Stimulated activated CD4-positive, alpha-beta T cell treated with anti-CD3 and anti-CD28 coated beads, Interleukin-4, amount 100 ng/mL, for 4 hours (primary cell): Measurements from ENCODE around the gene CEMP1.

Experiments used
- DNase-seq, 2 experiments: peaks; one replicate each; pipeline ENCODE4 v3.0.0-alpha.2; 2020

Gene CEMP1

DNA sequence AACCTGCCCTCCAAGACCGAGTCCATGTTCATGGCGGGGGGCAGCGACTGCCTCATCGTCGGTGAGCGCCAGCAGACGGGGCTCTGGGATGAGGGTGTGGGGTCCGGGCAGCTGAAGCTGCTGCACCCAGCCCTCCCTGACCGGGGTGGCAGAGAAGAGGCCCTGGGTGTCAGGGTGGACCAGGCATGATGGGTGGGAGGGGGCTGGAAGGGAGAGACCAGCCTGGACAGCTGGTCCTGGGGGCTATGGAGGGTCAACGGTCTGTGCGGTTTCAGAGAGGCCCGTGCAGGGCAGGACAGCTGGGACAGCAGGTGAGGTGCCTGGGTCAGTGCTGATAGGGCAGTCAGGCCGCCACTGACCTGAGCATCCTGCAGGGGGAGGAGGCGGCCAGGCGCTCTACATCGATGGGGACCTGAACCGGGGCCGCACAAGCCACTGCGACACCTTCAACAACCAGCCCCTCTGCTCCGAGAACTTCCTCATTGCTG lies 30.7 kb downstream of the CEMP1 start:
- no peak for DNase-seq

DNA sequence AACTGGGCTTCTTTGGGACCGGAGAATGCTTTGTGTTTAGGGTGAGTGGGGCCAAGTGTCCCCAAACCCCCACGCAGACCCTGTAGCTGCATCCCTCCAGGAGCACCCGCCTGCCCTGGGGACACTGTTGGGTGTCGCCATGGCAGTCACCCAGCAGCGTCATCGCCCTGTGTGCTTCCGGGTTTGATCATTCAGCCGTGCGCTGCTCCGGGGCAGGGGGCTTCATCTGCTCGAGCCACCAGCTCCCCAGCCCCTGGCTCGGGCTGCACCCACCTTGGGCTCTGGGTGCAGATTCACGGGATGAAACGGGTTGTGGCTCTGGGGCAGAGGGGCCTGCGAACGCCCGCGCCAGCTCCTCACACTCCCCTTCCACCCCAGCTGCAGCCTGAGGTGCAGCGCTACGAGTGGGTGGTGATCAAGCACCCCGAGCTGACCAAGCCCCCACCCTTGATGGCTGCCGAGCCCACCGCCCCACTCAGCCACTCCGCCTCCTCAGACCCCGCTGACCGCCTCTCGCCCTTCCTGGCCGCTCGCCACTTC lies 31.2 kb downstream of the CEMP1 start:
- no peak for DNase-seq

DNA sequence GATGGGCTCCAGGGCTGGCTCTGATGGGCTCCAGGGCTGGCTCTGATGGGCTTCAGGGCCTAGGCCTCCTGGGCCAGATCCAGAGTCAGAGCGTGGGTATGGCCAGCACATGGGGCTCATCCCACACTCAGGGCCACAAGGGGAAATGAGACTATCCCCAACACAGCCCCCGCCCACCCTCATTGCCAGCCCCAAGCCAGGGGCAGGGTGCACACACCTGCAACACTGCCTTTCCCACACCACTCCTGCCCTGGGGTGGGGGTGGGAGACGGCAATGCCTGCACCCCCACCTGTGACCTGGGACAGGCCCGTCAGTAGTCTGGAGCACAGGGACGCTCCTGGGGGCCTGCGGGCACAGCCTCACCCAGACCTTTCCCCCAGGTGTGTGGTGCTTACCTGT lies 31.8 kb downstream of the CEMP1 start:
- DNase-seq = no peak

DNA sequence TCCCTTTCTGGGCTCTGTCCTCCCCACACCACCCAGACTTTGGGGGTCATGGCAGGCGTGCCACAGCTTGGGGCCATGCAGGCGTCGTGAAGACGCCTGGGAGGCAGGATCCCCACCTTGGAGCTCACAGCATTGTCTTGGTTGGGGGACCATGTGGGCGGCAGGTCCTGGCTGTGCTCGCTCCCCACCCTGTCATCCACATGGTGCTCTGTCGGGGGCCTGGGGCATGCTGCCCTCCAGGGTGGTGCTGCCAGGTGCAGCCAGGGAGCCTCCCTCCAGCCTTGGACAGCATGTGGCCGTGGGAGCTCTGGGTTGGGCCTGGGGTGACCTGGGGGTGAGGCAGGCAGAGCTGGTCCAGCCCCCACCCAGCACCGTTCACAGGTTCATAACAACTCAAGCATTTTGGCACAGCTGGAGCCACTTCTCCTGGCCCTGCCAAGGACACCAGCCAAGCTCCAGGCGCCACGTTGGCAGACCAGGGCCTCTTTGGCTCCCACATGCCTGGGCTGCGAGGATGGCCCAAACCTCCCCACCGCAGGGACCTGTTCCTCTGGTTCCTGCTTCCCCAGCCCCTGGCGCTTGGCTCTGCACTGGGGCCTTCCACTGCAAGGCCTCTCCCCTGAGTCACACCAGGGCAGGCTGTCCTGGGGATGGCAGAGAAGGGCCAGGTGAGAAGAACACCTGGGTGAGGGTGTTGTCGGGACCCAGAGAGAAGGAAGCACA lies 32.5 kb downstream of the CEMP1 start:
- no peak for DNase-seq

DNA sequence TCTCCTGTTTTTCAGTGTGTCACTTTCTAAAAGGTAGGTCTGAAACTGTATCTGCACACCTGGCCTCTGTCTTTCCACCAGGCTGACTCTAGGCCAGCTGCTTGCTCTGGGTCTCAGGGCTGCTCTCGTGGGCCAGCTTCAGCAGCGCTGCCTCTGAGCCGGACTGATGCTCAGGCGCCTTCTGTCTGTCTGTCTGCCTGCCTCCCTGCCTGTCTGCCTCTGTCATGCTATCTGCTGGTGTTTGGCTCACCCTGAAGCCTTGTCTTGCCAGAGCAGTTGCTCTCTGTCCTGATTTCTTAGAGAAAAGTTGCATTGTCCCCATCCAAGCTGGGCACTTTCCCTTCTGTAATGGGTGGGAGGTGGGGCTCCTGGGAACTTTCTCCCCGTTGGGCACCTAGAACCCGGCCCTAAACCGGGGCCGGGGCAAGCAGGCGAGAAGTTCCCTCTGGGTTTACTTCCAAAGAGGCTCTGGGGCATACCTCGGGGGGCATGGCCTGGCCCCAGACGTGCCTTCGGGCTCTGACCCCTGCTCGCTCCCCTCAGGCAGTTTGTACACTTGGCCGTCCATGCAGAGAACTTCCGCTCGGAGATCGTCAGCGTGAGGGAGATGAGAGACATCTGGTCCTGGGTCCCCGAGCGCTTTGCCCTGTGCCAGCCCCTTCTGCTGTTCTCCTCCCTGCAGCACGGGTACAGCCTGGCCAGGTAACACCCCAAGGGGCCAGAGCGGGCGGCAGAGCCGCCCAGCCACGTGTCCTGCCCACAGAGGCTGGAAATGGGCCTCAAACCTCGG lies 33.3 kb downstream of the CEMP1 start:
- DNase-seq = no peak

DNA sequence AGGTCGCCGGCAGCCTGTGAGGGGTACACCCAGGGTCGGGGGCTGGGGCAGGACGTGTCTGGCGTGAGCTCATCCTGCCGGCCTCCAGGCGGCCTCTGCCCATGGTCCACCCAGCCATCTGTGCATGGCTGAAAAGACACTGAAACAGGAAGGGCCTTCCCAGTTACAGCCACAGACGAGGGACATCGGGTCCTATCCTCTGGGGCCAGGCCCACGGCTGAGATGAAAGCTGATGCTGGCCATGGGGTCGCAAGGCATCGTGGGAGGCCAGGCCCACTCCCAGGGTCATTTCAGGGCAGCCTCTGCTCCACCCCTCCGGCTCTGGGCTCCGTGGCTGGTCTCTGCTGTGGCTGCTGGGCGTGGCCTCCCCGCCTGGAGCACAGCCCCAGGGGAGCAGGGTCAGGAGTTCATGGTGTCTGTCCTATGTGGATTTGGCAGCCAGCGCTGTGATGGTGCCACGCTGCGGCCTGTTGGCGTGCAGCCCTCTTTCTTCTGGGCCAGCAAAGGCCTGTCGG lies 34.0 kb downstream of the CEMP1 start:
- no peak for DNase-seq

DNA sequence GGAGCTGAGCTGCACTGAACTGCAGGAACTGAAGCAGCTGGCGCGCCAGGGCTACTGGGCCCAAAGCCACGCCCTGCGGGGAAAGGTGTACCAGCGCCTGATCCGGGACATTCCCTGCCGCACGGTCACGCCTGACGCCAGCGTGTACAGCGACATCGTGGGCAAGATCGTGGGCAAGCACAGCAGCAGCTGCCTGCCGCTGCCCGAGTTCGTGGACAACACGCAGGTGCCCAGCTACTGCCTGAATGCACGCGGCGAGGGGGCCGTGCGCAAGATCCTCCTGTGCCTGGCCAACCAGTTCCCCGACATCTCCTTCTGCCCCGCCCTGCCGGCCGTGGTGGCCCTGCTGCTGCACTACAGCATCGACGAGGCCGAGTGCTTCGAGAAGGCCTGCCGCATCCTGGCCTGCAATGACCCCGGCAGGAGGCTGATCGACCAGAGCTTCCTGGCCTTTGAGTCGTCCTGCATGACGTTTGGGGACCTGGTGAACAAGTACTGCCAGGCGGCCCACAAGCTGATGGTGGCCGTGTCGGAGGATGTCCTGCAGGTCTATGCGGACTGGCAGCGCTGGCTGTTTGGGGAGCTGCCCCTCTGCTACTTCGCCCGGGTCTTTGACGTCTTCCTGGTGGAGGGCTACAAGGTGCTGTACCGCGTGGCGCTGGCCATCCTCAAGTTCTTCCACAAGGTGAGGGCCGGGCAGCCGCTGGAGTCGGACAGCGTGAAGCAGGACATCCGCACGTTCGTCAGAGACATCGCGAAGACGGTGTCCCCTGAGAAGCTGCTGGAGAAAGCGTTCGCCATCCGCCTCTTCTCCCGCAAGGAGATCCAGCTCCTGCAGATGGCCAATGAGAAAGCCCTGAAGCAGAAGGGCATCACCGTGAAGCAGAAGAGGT lies 34.7 kb downstream of the CEMP1 start:
- DNase-seq = no peak

DNA sequence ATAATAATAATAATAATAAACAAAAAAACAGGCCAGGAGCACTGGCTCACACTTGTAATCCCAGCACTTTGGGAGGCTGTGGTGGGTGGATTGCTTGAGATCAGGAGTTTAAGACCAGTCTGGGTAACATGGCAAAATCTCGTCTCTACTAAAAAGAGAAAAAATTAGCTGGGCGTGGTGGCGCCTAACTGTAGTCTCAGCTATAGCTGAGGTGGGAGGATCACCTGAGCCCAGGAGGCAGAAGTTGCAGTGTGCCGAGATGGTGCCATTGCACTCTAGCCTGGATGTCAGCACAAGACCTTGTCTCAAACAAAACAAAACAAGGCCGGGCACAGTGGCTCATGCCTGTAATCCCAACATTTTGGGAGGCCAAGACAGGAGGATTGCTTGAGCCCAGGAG lies 36.2 kb downstream of the CEMP1 start:
- no peak for DNase-seq

DNA sequence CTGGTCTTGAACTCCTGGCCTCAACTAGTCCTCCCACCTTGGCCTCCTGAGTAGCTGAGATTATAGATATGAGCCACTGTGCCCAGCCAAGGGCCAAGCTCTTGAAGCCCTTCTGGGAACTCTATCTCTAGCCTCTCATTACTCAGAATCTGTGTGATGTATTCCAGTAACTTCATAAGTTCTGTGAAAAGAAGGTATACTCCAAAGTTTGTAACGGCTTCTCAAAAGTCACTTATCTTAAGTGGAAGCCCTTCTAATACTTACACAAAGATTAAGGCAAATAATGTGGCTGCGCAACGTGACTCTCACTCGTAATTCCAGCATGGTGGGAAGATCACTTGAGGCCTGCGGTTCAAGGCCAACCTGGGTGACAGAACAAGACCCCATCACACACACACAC lies 36.6 kb downstream of the CEMP1 start:
- no peak for DNase-seq

DNA sequence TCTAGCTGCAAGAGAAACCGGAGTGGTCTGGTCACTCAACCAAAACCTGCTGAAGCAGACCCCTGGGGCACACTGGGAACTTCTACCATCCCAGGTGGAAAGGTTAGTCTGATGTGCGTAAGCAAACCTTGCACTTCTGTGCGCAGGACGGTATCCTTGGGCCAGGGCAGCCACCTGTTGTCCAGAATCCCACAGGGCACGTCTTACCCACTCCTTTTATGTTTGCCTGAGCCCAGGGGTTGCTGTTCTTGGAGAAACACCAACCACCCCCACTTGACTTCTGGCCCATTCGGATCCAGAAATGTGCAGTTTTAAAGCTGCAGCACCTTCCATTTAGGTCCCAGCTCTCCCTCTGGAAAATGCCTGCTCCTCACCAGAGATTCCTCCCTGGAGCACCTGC lies 37.6 kb downstream of the CEMP1 start:
- no peak for DNase-seq

DNA sequence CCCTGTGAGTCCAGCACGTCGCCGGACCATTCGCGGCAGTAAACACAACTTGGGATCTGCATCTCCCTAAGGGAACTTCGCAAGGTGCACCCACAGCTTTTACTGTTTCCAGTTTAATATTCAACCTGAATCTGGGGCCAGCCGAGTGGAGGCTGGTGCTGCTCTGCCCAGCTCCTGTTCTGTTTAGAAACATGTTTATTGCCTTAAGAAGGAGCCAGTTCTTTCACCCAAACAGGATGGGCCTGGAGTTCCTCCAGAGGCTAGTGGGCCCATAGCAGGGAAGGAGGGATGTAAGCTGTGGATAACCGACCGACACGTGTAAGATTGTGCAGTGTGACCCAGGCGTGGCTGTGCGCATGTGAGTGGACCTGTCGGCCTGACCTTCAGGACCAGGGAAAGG lies 38.9 kb downstream of the CEMP1 start:
- no peak for DNase-seq

DNA sequence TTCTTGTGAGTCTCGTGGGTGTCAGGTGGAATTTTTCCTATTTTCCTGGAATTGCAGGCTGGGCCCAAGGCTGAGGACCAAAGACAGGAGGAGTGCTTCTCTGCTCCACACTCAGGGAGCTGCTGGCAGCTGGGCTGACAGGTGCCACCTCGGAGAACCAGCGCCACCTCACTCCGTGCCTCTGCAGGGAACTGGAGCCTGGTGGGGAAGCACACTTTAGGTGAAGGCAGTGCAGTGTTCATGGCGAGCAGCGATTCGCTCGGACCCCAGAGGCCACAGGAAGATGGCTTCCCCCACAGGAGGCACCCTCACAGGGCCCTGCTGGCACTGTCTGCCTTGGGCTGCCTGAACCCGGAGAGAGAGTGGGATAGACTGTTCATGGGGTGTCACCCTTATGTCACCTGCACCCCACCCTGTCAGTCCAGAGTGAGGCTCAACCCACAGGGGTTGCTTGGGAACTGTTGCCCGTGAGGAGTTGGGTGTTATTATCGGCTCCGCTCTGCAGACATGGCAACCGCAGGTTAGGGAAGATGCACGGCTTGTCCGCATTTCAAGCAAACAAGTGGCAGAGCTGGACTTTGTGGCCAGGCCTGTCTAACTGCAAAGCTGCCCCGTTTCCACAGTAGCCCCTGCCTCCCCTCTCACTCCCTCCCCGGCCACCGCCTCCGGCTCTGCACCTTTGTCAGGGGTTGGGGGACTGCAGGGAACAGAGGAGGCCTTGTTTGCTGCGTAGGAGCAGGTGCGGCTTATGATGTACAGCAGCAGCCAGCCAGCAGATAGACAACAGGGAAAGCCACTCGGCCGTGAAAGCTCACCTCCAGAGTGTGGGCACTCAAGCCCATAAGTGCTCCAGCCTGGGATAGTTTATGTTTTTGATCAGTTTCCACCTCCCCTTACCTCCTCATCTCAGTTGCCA lies 40.8 kb downstream of the CEMP1 start:
- no peak for DNase-seq

DNA sequence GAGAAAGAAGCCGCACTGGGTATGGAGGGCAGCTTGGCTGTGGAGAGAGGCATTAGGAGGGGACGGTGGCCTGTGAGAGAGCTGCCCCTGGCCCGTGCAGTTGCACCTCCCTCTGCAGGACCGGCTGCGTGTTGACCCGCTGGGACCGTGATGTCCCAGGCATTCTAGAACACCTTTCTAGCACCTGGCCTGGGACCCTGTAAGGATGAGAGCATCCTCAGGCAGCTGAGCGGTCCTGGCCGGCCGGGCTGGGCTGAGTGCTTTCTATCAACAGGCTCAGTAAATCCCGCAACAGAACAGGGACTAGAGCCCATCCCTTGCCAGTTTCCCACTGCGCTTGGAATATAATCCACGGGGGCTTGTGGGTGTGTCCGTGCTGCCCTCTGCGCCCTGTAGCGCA lies 41.6 kb downstream of the CEMP1 start:
- no peak for DNase-seq

DNA sequence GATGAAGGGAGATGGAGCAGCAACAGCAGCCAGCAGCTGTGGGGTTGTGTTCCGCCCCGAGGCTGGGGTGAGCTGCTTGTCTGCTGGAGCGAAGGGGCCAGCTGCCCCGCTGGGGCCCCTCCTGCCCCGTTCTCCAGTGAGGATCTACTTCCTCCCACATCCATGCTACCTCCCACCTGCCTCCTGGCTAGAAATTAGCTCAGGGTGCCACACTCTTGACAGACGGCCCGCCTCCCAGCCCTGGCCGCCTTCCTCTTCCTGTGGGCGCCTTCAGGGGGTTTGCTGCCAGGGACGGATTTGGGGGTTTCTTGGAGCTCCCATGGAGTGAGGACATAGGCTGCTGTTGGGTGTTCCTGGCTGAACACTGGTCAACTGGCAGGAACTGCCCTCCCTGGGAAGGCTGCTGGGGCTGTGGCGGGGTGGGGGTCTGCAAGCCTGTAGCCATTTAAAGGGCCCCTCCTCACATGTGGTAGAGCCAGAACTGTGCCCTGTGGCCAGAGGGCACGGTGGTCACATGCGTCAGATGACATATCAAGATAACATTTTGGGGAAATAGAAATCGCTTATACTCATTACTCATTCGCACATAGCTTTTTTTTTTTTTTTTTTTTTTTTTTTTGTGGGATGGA lies 43.2 kb downstream of the CEMP1 start:
- DNase-seq = no peak

DNA sequence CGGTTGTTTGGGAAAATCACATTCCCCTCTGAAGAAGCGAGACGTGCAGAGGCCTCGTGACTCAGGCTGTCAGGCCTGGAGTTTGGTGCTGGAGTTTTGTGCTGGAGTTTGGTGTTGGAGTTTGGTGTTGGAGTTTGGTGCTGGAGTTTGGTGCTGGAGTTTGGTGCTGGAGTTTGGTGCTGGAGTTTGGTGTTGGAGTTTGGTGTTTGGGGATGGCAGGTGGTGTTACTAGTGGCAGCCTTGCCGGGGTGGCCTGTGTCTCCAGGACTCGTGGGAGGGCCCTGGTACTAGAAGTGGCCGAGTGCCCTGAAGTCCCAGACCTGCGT lies 43.7 kb downstream of the CEMP1 start:
- DNase-seq = no peak

DNA sequence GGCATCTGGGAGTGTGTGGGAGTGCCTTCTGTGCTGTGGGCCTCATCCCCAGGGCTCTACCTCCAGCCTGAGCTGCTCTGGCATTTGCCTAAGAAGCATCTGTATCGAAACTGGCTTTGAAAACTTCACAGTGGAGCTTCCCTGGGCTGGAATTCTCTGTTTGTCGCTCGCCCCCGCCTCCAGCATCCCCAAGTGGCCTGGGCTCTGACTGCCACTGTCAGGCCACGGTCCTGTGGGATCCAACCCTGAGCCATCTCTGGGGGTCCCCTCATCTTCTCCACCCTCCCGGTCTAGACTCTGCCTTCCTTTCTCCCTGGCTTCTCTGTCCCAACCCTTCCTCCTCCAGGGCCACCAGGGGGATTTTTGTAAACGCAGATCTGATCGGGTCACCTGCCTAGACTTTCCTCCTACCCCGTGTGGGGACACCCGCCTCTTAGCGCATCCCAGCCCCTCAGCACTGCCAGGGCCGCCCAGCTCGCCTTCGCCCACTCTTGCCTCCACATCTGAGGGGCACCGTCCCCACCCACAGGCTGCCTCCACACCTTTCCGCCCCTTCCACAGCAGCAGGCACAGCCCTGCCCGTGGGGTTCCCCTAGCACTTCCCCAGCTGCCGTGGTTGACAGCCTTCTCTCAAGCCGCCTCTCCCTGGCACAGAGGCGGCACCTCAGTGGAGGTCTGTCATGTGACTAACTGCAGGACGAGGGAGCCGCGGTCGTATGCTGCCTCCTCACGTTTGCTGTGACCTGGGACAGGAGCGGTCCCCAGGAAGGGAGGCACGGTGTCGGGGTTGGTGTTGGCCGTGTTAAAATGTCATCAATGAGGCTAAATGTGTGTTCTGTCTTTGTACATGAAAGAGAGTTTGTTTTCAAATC lies 44.3 kb downstream of the CEMP1 start:
- DNase-seq = peak; percentile 65 to 89

DNA sequence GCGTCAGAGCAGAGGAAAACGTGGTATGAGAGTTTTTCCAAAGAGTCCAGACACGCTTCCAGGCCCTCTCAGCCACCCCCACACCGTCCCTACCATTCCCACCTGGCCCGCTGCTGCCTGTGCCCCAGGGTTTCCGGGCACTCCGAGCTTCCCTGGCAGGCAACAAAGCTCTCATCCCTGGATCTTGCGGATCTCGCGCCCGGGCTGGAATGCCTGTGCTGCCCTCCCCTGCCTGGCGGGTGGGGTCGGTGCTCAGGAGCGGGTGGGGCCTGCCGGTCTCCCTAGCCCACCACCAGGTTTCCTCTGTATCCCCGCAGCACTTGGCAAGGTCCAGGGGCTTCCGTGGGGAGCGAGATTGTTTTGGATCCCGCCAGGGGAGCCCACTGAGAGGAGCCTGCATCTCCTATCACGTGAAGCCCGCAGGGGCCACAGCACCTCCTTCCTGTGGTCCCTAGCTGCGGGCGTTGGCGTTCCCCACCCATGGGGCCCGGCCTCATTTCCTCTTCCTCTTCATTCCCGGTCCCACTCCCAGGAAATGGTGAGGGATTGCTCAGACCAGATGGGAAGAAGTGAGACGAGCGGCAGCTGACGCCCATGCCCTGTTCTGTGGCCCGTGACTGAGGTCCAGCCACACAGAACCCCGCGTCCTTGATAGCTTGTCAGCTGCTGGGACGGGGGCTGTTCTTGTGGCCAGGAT lies 45.2 kb downstream of the CEMP1 start:
- DNase-seq = no peak

DNA sequence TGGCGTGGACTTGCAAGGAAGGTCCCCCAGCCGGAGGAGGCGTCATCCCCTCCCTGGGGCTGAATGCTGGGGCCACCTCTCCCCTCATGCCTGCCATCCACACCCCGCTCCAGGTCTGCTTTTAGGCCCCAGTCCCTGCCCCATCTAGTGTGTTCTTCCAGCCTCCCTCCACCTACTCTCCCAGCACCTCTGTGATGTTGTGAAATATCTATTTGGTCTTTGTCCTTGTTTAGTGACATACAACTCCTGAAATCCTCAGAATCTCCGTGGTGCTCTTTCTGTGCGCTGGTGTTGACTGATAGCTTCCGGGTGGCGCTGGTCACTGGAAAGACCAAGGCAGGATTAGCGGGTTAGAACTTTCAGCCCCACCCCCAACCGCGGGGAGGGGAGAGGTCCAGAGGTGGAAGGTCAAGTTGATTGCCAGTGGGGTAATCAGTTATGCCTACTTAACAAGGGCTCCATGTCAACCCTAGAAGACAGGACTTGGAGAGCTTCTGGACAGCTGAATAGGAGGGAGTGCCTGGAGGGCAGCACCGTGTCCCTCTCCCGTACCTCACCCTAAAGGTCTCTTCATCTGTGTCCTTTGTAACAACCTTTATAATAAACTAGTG lies 46.2 kb downstream of the CEMP1 start:
- DNase-seq = no peak
